Breast epithelium (tissue), 4 donors: ENCODE data around the gene SLC6A3. TPM values are rescaled to one million over a fixed set of nuclear protein-coding genes. Genes with fewer than 3 reads are reported as not detected.

ENCODE experiments used
- DNase-seq, 2 donors: peaks; one replicate each; pipeline ENCODE4 v3.0.0-alpha.2; 2019; ENCODE audit warnings: low spot score in 2 of 2
- H3K27ac ChIP-seq, 2 donors: fragments of 200-600 bp; sonication (generic) in 1 of 2; one replicate each; pipeline ENCODE4 v1.5.1; 2016 to 2019; ENCODE audit warnings: mild to moderate bottlenecking in 1 of 2
- H3K27me3 ChIP-seq, 2 donors: fragments of 200-600 bp; sonication (generic) in 1 of 2; one replicate each; pipeline versions ENCODE4 v1.5.1 to v1.6.0; 2017 to 2019; ENCODE audit warnings: control low read depth in 1 of 2, mild to moderate bottlenecking in 1 of 2
- H3K36me3 ChIP-seq: fragments of 200-600 bp; one replicate; pipeline ENCODE4 v1.5.1; 2019
- H3K4me1 ChIP-seq, 2 donors: fragments of 200-600 bp; sonication (generic); one replicate each; pipeline ENCODE4 v1.5.1; 2016 to 2019; ENCODE audit warnings: control low read depth in 1 of 2
- H3K4me3 ChIP-seq, 3 donors: fragments of 200-600 bp; sonication (generic); 1 replicate in 2 of 3; 2 replicates in 1 of 3; pipeline ENCODE4 v1.5.1; 2016 to 2019; ENCODE audit warnings: mild to moderate bottlenecking in 3 of 3, moderate library complexity in 2 of 3
- H3K9me3 ChIP-seq, 2 donors: fragments of 200-600 bp; sonication (generic) in 1 of 2; one replicate each; pipeline ENCODE4 v1.5.1; 2016 to 2019; ENCODE audit warnings: control low read depth in 1 of 2
- POLR2A ChIP-seq: fragments of 450-650 bp; IDR thresholded peaks from one replicate; pipeline ENCODE4 v1.6.1; 2016; ENCODE audit warnings: antibody characterized with exemption, mild to moderate bottlenecking, moderate library complexity
- POLR2AphosphoS5 ChIP-seq, 3 donors: sonication (generic); formaldehyde crosslinking; IDR thresholded peaks; one replicate each; pipeline ENCODE4 v1.6.1; 2017; ENCODE audit warnings: antibody characterized with exemption in 3 of 3
- intact Hi-C: fragments of 100-400 bp; cut with DNase I; formaldehyde crosslinking; loops from one replicate; pipeline ENCODE4 v1.15.1; 2023; ENCODE audit warnings: low total_unique reads
- total RNA-seq, 3 donors: library from RNA; depleted of rRNA; stranded (reverse); fragments of >200 nt; gene quantifications; one replicate each; pipeline ENCODE4 v1.1.0, GENCODE V29; 2016
- TF ChIP-seq, protein P1 (sequence below), 3 donors: fragments of 450-650 bp; IDR thresholded peaks; one replicate each; pipeline ENCODE4 v1.5.1; 2016 to 2017; ENCODE audit warnings: antibody characterized with exemption in 3 of 3, mild to moderate bottlenecking in 3 of 3, moderate library complexity in 3 of 3

SLC6A3 gene
- total RNA-seq, 3 donors from 2014 or later: under 0.01 to 0.32 (median 0.15) TPM

DNA sequence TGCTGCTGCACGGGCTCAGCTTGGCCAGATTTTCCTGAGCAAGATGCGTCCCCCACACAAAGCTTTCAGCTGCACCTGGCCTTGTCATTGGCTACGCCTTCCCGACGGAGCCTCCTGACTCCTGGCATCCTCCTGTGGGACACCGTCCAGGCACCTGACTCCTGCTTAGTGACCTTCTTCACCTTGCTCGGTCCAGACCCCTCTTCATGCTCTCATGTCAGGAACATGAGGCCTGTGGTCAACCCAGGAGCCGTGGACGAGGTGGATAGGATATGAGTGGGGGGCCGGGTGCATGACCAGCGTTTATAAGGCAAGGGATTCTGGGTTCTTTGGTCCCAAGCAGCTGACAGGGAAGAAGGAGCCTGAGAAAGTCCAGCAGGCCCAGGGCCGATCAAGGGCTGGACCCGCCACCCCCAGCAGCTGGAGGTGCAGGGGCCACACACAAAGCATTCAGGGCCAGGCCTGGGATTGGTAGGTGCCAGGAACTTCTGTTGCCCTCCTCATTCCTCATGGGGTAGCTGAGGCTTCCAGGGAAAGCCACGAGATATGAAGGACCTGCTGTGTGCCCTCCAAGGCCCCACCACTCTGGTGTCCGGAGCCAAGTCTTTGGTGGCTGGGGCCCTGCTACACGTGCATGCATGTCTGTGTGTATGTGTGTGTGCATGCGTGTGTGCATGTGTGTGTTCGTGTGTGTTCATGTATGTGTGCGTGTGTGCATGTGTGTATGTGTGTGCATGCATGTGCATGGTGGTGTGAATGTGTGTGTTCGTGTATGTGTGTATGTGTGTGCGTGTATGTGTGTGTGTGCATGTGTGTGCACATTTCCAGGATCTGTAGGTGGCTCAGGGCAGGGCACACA, 34.9 kb downstream of the SLC6A3 start:
- no peak for DNase-seq
- Histone ChIP-seq H3K27ac (no peak overlapping the region), H3K27me3 (peaks cover 0 to 59% of the 10 kb centered on the region in 2 donors), H3K4me1 (no peaks in the 10 kb centered on the region), H3K9me3 (no peaks in the 10 kb centered on the region), H3K4me3 (no peak overlapping the region), H3K36me3 (no peaks in the 10 kb centered on the region)
- TF ChIP-seq, protein P1, sequence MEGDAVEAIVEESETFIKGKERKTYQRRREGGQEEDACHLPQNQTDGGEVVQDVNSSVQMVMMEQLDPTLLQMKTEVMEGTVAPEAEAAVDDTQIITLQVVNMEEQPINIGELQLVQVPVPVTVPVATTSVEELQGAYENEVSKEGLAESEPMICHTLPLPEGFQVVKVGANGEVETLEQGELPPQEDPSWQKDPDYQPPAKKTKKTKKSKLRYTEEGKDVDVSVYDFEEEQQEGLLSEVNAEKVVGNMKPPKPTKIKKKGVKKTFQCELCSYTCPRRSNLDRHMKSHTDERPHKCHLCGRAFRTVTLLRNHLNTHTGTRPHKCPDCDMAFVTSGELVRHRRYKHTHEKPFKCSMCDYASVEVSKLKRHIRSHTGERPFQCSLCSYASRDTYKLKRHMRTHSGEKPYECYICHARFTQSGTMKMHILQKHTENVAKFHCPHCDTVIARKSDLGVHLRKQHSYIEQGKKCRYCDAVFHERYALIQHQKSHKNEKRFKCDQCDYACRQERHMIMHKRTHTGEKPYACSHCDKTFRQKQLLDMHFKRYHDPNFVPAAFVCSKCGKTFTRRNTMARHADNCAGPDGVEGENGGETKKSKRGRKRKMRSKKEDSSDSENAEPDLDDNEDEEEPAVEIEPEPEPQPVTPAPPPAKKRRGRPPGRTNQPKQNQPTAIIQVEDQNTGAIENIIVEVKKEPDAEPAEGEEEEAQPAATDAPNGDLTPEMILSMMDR (IDR thresholded peaks at IDR 0.05): no peak
- TF ChIP-seq POLR2AphosphoS5 (IDR thresholded peaks at IDR 0.05): no peak
- intact Hi-C loops: no loop called here

DNA sequence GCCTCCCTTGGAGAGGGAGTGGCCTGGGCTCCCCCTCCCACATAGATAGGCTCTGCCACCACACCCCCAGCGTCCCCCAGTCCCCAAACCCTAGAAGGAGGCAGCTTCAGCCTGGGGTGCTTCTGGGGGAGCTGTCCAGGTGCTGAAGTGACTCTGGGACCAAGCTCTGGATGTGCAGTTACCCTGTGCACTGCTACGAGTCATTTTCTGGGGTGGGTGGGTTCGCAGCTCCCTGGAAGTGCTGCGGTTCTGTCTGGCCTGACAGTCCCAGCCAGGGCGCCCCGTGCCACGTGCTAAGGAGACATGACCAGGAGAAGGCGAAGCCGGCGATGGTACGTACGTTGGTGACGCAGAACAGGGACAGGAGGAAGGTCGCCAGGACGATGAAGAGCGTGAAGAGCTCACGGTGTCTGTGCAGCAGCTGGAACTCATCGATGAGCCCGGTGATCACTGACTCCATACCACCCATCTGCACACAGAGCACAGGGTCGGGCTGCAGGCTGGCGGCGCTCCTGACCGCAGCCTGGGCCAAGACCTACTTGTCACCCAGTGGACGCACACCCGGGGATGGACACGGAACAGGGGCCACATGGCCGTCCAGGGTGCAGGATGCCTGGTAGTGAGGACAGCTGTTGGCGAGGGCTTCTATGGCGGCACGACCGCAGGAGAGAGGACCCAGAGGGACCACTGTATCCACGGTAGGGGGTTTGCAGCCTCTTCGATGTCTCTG, 35.7 kb downstream of the SLC6A3 start:
- Histone ChIP-seq H3K27me3 (peaks cover 0 to 59% of the 10 kb centered on the region in 2 donors), H3K36me3 (no peaks in the 10 kb centered on the region), H3K4me1 (no peaks in the 10 kb centered on the region), H3K27ac (no peak overlapping the region), H3K4me3 (no peak overlapping the region), H3K9me3 (no peaks in the 10 kb centered on the region)
- TF ChIP-seq, protein P1 (IDR thresholded peaks at IDR 0.05): no peak
- no peak for TF ChIP-seq POLR2AphosphoS5 (IDR thresholded peaks at IDR 0.05)
- TF ChIP-seq POLR2A: no peak
- DNase-seq: no peak
- intact Hi-C loops: no loop called here

DNA sequence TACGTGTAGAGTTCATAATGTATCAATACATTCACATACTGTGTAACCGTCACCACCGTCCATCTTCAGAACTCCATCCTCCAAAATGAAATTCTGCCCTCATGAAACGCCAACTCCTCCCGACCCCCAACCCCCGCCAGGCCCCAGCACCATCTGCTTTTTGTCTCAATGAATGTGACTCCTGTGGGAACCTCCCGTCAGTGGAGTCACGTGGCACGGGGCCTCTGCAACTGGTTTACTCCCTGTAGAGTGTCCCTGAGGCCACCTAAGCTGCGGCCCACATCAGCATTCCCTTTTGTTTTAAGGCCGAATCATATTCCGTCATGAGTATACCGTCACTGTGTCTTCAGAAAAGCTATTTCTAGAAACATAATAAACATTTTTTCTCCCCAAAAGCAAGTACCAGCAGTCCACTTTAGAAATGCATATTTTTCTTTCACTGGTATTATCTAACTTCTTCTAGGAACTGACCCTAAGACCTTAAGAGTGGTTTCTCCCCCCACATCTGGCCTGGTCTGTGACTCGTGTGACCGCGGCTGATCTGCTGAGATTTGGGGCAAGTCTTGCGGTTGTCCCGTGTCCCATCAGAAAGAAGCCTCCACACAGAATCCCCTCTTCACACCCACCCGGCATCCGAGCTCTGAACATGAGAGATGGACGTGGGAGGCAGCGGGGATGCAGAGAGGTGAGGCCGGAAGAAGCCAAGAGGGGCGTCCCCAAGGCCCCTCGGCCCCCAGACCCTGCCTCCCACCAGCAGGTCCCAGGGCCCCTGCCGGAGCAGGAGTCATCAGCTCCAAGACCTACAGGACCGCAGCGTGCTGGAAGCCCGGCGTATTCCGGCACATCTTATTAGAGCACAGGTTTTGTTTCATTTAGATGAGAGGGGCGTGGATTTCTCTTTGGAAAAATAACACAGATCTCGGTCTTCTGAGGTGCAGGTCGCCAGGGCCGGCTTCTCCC, 38.3 kb downstream of the SLC6A3 start:
- Histone ChIP-seq H3K4me1 (no peaks in the 10 kb centered on the region), H3K36me3 (no peaks in the 10 kb centered on the region), H3K27me3 (peaks cover 0 to 47% of the 10 kb centered on the region in 2 donors), H3K27ac (no peak overlapping the region), H3K4me3 (no peak overlapping the region), H3K9me3 (no peaks in the 10 kb centered on the region)
- no peak for TF ChIP-seq POLR2AphosphoS5 (IDR thresholded peaks at IDR 0.05)
- no peak for TF ChIP-seq POLR2A
- TF ChIP-seq, protein P1 (IDR thresholded peaks at IDR 0.05): no peak
- no peak for DNase-seq
- intact Hi-C loops: no loop called here

DNA sequence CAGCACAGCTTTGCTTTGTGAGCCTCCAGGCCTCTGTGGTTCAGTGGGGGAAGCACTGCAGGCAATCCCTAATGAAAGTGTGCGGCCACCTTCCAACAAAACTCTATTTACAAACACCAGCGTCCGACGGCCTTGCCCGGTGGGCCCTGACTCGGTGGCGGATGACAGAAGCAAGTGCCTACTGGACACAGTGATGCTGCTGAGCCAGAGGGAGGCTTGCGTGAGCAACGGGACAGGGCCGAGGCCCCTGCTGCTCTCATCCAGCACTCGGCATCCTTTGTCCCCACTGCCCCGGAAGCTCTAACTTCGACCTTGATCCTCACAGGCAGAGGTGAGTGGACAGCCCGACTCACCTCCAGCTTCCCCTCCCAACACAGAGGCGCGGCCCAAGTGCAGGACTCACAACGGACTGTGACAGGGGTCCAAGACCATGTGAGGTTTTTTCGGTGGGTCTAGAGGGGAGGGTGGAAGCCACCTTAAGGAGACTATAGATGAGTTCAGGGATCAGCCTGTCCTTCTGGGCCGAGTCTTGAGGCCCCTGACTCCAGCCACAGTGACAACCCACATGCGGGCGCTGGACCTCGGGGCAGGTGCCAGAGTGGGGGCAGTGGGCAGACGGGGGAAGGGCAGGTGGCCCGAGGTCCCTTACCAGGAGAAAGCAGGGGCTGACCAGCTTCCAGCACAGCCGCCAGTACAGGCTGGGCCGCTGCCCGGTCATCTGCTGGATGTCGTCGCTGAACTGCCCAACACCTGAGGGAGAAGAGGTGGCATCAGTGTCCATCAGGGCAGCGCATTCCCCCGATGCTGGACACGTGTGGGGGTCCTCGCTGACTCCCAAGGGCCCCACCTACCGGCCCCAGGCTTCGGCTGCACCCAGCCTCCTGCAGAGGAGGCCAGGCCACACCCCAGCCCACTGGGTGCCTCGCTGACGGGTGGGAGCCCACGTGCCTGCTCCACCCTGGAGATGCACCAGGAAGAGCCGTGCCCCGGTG, 39.4 kb downstream of the SLC6A3 start:
- no peaks in the 10 kb centered on the region for H3K4me1 ChIP-seq
- intact Hi-C loops: no loop called here
- TF ChIP-seq POLR2A (no peak), POLR2AphosphoS5 (IDR thresholded peaks at IDR 0.05) (no peak)
- TF ChIP-seq, protein P1 (IDR thresholded peaks at IDR 0.05): no peak
- H3K27ac ChIP-seq: no peak overlapping the region
- H3K9me3 ChIP-seq: no peaks in the 10 kb centered on the region
- H3K27me3 ChIP-seq: peaks cover 0 to 39% of the 10 kb centered on the region in 2 donors
- H3K4me3 ChIP-seq: no peak overlapping the region
- no peak for DNase-seq
- no peaks in the 10 kb centered on the region for H3K36me3 ChIP-seq
